ENCODE measurements around the gene GALNT17.

GRCh38 chr7:71665716-71666115, 533.8 kb downstream of the GALNT17 start:
- TF ChIP-seq POLR2A (IDR thresholded peaks at IDR 0.05; ENCODE audit: low read depth, low read length) (no peak), SPI1 (IDR thresholded peaks at IDR 0.05; ENCODE audit: low read depth, low read length) (no peak)
